Heart left ventricle (tissue), 16 donors: ENCODE measurements around the gene SRP68. TPM values are rescaled to one million over a fixed set of nuclear protein-coding genes. Genes with fewer than 3 reads are reported as not detected.

Experiments used
- ATAC-seq, 4 donors: fragments of 200-7000 bp; cut with Tn5 transposase; one replicate each; pipeline ENCODE4 v1.9.1; 2020 to 2022; ENCODE audit warnings: moderate library complexity in 4 of 4, mild to moderate bottlenecking in 3 of 4, moderate number of reproducible peaks in 1 of 4
- DNase-seq, 5 donors: peaks; one replicate each; pipeline ENCODE4 v3.0.0-alpha.2; 2020
- H3K27ac ChIP-seq, 12 donors: fragments of 200-600 bp; sonication (generic) in 4 of 12; one replicate each; pipeline versions ENCODE4 v1.5.0 to v1.8.0; 2016 to 2022; ENCODE audit warnings: mild to moderate bottlenecking in 2 of 12
- H3K27me3 ChIP-seq, 9 donors: fragments of 200-600 bp; sonication (generic) in 2 of 9; one replicate each; pipeline versions ENCODE4 v1.5.1 to v1.8.0; 2016 to 2022; ENCODE audit warnings: mild to moderate bottlenecking in 3 of 9
- H3K36me3 ChIP-seq, 9 donors: fragments of 200-600 bp; sonication (generic) in 2 of 9; one replicate each; pipeline versions ENCODE4 v1.5.0 to v1.8.0; 2018 to 2022; ENCODE audit warnings: mild to moderate bottlenecking in 2 of 9
- H3K4me1 ChIP-seq, 12 donors: fragments of 200-600 bp; sonication (generic) in 4 of 12; one replicate each; pipeline versions ENCODE4 v1.5.0 to v1.8.0; 2016 to 2022; ENCODE audit warnings: mild to moderate bottlenecking in 3 of 12
- H3K4me3 ChIP-seq, 12 donors: fragments of 200-600 bp; sonication (generic) in 4 of 12; one replicate each; pipeline versions ENCODE4 v1.5.0 to v1.8.0; 2017 to 2022; ENCODE audit warnings: mild to moderate bottlenecking in 9 of 12, moderate library complexity in 4 of 12
- H3K9me3 ChIP-seq, 12 donors: fragments of 200-600 bp; sonication (generic) in 4 of 12; one replicate each; pipeline versions ENCODE4 v1.5.0 to v1.8.0; 2016 to 2022; ENCODE audit warnings: mild to moderate bottlenecking in 1 of 12
- POLR2A ChIP-seq, 2 donors: fragments of 450-650 bp; IDR thresholded peaks; one replicate each; pipeline ENCODE4 v1.6.1; 2017; ENCODE audit warnings: antibody characterized with exemption in 2 of 2, mild to moderate bottlenecking in 2 of 2, moderate library complexity in 2 of 2
- WGBS, 4 donors: extraction: QIAGEN DNeasy Blood & Tissue Kit in 2 of 4; methylation state at CpG; one replicate each; pipeline versions ENCODE4 v1.1.5 to v1.1.7; 2013 to 2018; 5-methylcytosine and 5-hydroxymethylcytosine counted together
- intact Hi-C, 10 donors: fragments of 100-400 bp; cut with DNase I; formaldehyde crosslinking; loops; one replicate each; pipeline versions ENCODE4 v1.11.1 to v1.14.2; 2022
- polyA plus RNA-seq, 2 donors: library from polyadenylated mRNA; stranded (reverse); fragments of 200-250 nt; gene quantifications; one replicate each; pipeline ENCODE4 v1.2.3, GENCODE V29; 2013
- total RNA-seq, 9 donors: library from RNA; depleted of rRNA in 2 of 9; stranded (reverse); fragments of >200 nt in 2 of 9; fragmentation: NEBNext Ultra II Directional in 3 of 9; extraction: Animal tissue kit (Norgen Biotek cat#: 25700) in 3 of 9; gene quantifications; one replicate each; pipeline versions ENCODE4 v1.1.0 to v1.2.4, GENCODE V29; 2016 to 2023
- TF ChIP-seq, protein P1 (sequence below), 12 donors: fragments of 200-600 bp; sonication (generic) in 4 of 12; IDR thresholded peaks; one replicate each; pipeline versions ENCODE4 v1.5.0 to v1.8.0; 2018 to 2022; ENCODE audit warnings: antibody characterized with exemption in 12 of 12, mild to moderate bottlenecking in 5 of 12
- donor health status: ischemic (EF 13 %, LVEDD 7.1; RV severe dilation, severe dysfunction).
- donor health status: healthy with polysubstance abuse.
- donor health status: DM: no; HTN: yes; CAD: no.
- donor health status: DM: no; HTN: no; CAD: no.
- donor health status: ischemic (EF 25% LVEDD 6.9; RV normal size, moderate dysfunction).
- donor health status: ischemic (EF 25% LVEDD 5.7; RV mildly dilated, moderate dysfunction).
- donor health status: healthy.
- donor health status: DM: yes; HTN: yes; CAD: no.
- donor health status: ischemic (EF 35%, LVEDD 5.7; RV mildly dilated, moderate dysfunction).
- donor health status: nonischemic (EF 11% LVEDD 7.7; RV severe dilation, severe dysfunction).
- donor health status: DM: yes; HTN: yes; CAD: no.
- donor health status: PGD.
- donor health status: ischemic (EF 29% LVEDD 5.4; RV normal size, mild dysfunction).
- donor health status: nonischemic (EF 23%, LVEDD 6.1; RV moderate dilation, normal function).

The SRP68 gene
- total and polyA plus RNA-seq, 11 donors, result 26.8 to 80.0 (median 59.4) TPM

DNA sequence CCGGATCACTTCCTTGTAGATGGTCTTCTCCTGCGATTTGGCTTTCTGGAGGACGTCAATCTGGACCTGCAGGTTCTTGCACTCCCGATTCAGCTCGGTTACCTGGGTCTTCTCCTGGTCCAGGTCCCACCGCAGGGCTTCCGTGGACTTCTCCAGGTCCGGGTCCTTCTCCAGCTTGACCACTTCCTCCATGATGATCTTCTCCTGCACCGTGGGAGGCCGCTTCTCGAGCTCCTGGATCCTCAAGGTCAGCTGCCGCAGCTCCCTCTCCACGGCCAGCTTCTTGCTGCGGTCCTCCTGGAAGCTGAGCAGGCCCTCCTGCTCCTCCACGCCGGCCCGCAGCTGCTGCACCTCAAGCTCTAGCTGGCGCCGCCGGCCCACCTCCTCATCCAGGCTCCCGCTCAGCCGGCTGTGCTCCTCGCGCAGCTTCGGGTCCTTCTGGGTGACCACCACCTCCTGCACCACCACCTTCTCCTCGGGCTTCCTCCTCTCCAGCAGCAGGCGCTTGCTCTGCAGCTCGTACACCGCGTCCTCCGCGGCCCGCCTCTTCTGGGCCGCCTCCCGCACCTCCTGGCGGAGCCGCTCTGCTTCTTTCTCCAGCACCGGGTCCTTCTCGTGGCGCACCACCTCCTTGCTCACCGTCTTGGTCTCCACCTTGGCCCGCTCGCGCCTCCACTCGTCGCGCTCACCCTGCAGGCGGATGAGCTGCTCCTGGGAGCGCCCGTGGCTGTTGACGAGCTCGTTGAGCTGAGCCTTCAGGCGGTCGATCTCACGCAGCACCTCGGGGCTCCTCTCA is 63.5 kb downstream of the SRP68 start:
- Histone ChIP-seq H3K4me1 (peaks cover 0 to 7% (median 0%) of the 10 kb centered on the region in 12 donors), H3K9me3 (no peaks in the 10 kb centered on the region), H3K4me3 (no peak overlapping the region), H3K27me3 (no peaks in the 10 kb centered on the region), H3K36me3 (peaks cover 0 to 7% (median 0%) of the 10 kb centered on the region in 9 donors), H3K27ac (no peak overlapping the region)
- 90 to 94% (median 93%) methylated on average over 56 of the region's 56 CpGs for WGBS, 4 donors
- TF ChIP-seq, protein P1, sequence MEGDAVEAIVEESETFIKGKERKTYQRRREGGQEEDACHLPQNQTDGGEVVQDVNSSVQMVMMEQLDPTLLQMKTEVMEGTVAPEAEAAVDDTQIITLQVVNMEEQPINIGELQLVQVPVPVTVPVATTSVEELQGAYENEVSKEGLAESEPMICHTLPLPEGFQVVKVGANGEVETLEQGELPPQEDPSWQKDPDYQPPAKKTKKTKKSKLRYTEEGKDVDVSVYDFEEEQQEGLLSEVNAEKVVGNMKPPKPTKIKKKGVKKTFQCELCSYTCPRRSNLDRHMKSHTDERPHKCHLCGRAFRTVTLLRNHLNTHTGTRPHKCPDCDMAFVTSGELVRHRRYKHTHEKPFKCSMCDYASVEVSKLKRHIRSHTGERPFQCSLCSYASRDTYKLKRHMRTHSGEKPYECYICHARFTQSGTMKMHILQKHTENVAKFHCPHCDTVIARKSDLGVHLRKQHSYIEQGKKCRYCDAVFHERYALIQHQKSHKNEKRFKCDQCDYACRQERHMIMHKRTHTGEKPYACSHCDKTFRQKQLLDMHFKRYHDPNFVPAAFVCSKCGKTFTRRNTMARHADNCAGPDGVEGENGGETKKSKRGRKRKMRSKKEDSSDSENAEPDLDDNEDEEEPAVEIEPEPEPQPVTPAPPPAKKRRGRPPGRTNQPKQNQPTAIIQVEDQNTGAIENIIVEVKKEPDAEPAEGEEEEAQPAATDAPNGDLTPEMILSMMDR (IDR thresholded peaks at IDR 0.05), result no peak
- TF ChIP-seq POLR2A (IDR thresholded peaks at IDR 0.05), result no peak
- intact Hi-C loops, result no loop called here
- ATAC-seq (no peak), DNase-seq (peak in 1 of 5 donors; percentile 34)

- Histone ChIP-seq H3K27me3 (no peaks in the 10 kb centered on the region), H3K27ac (no peak overlapping the region), H3K9me3 (no peaks in the 10 kb centered on the region), H3K36me3 (peaks cover 0 to 7% (median 0%) of the 10 kb centered on the region in 9 donors), H3K4me1 (peaks cover 0 to 7% (median 0%) of the 10 kb centered on the region in 12 donors), H3K4me3 (no peak overlapping the region)
- no peak for ATAC-seq
- intact Hi-C loops, result no loop called here
- DNase-seq, result no peak
- 92 to 95% (median 93%) methylated on average over 36 of the region's 36 CpGs for WGBS, 4 donors
- TF ChIP-seq, protein P1 (IDR thresholded peaks at IDR 0.05), result no peak
- no peak for TF ChIP-seq POLR2A (IDR thresholded peaks at IDR 0.05)
Observed at GRCh38 chr17:76008208-76008607, 64.1 kb downstream of the SRP68 start.

DNA sequence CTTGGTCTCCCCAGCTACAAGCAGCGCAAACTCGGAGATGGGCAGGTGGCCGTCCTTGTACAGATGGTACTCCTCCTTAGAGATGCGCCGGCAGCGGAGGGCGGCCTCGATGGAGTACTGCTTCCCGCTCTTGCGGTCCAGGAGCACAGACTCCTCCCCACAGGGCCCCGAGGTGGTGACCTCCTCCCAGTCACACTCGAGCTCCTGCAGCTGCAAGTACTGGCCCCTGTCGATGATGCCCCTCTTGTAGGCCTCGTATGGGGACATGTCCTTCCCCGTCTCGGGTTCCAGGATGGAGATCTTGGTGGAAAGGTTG is 64.5 kb downstream of the SRP68 start:
- H3K27ac ChIP-seq, result no peak overlapping the region
- H3K4me3 ChIP-seq, result no peak overlapping the region
- H3K4me1 ChIP-seq, result peaks cover 0 to 7% (median 0%) of the 10 kb centered on the region in 12 donors
- H3K27me3 ChIP-seq, result no peaks in the 10 kb centered on the region
- TF ChIP-seq, protein P1 (IDR thresholded peaks at IDR 0.05), result no peak
- no peak for TF ChIP-seq POLR2A (IDR thresholded peaks at IDR 0.05)
- H3K36me3 ChIP-seq, result peaks cover 0 to 7% (median 0%) of the 10 kb centered on the region in 9 donors
- H3K9me3 ChIP-seq, result no peaks in the 10 kb centered on the region
- ATAC-seq (no peak), DNase-seq (peak in 1 of 5 donors; percentile 56)
- 76 to 93% (median 90%) methylated on average over 15 to 16 of the region's 16 CpGs for WGBS, 4 donors
- intact Hi-C loops, result no loop called here

DNA sequence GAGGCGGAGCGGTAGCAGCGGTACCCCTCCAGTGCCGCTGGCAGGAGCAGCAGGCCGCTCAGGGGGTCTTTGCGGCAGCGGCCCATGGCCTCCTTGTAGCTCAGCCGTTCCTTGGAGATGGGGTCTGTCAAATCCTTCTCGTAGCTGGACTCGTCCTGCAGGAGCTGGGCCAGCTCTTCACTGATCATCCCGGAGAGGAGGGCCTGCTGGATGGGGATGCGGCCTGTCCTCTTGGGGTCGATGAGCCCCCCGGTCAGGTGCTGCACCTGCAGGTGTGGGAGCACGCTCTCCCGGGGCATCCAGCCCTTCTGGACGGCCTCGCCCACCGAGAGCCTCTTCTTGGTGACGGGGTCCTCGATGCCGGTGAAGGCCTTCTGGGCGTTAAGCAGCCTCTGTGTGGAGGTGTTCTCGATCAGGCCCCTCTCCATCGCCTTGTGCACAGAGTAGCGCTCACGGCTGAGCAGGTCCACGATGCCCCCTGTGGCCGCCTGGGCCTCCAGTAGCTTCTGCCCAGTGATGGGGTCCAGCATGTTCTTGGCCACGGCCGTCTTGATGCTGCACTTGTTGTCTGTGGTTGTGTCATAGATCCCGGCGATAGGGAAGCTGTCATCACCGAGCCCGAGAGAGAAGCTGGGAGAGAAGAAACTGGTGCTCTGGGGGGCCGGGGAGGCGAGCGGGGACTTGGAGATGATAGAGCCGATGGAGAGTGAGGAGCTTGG is 65.0 kb downstream of the SRP68 start:
- intact Hi-C loops, result no loop called here
- ATAC-seq (no peak), DNase-seq (peak in 1 of 5 donors; percentile 40)
- Histone ChIP-seq H3K36me3 (peaks cover 0 to 9% (median 0%) of the 10 kb centered on the region in 9 donors), H3K27me3 (no peaks in the 10 kb centered on the region), H3K27ac (no peak overlapping the region), H3K9me3 (no peaks in the 10 kb centered on the region), H3K4me3 (no peak overlapping the region), H3K4me1 (peaks cover 0 to 7% (median 0%) of the 10 kb centered on the region in 12 donors)
- TF ChIP-seq, protein P1 (IDR thresholded peaks at IDR 0.05), result no peak
- no peak for TF ChIP-seq POLR2A (IDR thresholded peaks at IDR 0.05)
- WGBS, 4 donors, result 91 to 93% (median 92%) methylated on average over 31 to 39 of the region's 39 CpGs
